GM12878 (cell line): ENCODE measurements around the gene VASH1. TPM values are rescaled to one million over a fixed set of nuclear protein-coding genes. Genes with fewer than 3 reads are reported as not detected.

ENCODE experiments used
- ATAC-seq: fragments of 200-7000 bp; cut with Tn5 transposase; 3 replicates; pipeline ENCODE4 v1.9.1; 2020; ENCODE audit warnings: mild to moderate bottlenecking, moderate library complexity
- BruUV-seq: library from RNA; stranded (reverse); fragments of 400-500 nt; replicated peaks from 2 replicates; lab custom pipeline; 2021; lab: Mats Ljungman, UMichigan
- CTCF ChIA-PET: fragments of 300-600 bp; sonication (Branson Sonifier 250); formaldehyde crosslinking; extraction: SDS; loops from one replicate; lab custom pipeline; 2021; ENCODE audit warnings: inconsistent platforms; lab: Yijun Ruan, JAX
- POLR2A ChIA-PET: fragments of 350-600 bp; formaldehyde crosslinking; extraction: SDS; loops from one replicate; lab custom pipeline; 2021; ENCODE audit warnings: inconsistent platforms; lab: Charles Lee
- RAD21 ChIA-PET: fragments of 300-600 bp; sonication (Branson Sonifier 250); formaldehyde crosslinking; loops from one replicate; lab custom pipeline; 2023; ENCODE audit warnings: antibody characterized with exemption; ENCODE audit not compliant: unreplicated experiment; lab: Charles Lee
- SMC1A ChIA-PET: fragments of 300-600 bp; sonication (Branson Sonifier 250); formaldehyde crosslinking; loops from one replicate; lab custom pipeline; 2023; ENCODE audit not compliant: unreplicated experiment, uncharacterized antibody; lab: Charles Lee
- DNase-seq: peaks from one replicate; pipeline ENCODE4 v3.0.0-alpha.2; 2011; ENCODE audit warnings: low read depth, low spot score
- FAIRE-seq: peaks from 3 replicates; lab custom pipeline; 2011; peaks lifted over from hg19 to GRCh38; lab: Jason Lieb, UNC
- H2AFZ ChIP-seq: 2 replicates; pipeline ENCODE4 v1.6.0; 2011; ENCODE audit warnings: low read depth, low read length, control low read depth; ENCODE audit not compliant: control insufficient read depth
- H3K27ac ChIP-seq: 2 replicates; pipeline ENCODE4 v1.5.1; 2011; ENCODE audit warnings: control low read depth; ENCODE audit not compliant: control insufficient read depth, insufficient read depth
- H3K27me3 ChIP-seq, 2 experiments: replicated peaks in 1 of 2; 2 replicates each; pipeline versions ENCODE4 v1.6.0 to v1.6.1; 2011; ENCODE audit warnings: low read length in 1 of 2; ENCODE audit not compliant: control insufficient read depth in 2 of 2, insufficient read depth in 2 of 2
- H3K36me3 ChIP-seq, 2 experiments: 2 replicates each; pipeline ENCODE4 v1.5.1; 2011; ENCODE audit warnings: low read length in 1 of 2; ENCODE audit not compliant: control insufficient read depth in 2 of 2, insufficient read depth in 2 of 2
- H3K4me1 ChIP-seq: 2 replicates; pipeline ENCODE4 v1.6.1; 2011; ENCODE audit warnings: mild to moderate bottlenecking, low read length, moderate library complexity, mixed read lengths; ENCODE audit not compliant: control insufficient read depth, insufficient read depth
- H3K4me2 ChIP-seq: 2 replicates; pipeline ENCODE4 v1.6.0; 2011; ENCODE audit warnings: control low read depth; ENCODE audit not compliant: control insufficient read depth, insufficient read depth
- H3K4me3 ChIP-seq: fragments of 200-600 bp; sonication (generic); 2 replicates; pipeline ENCODE4 v1.5.1; 2016
- H3K79me2 ChIP-seq: 2 replicates; pipeline ENCODE4 v1.6.0; 2011; ENCODE audit warnings: low read length; ENCODE audit not compliant: control insufficient read depth, insufficient read depth
- H3K9ac ChIP-seq: 2 replicates; pipeline ENCODE4 v1.8.0; 2011; ENCODE audit warnings: low read length, control low read depth, mixed read lengths; ENCODE audit not compliant: control insufficient read depth, insufficient read depth
- H3K9me3 ChIP-seq: replicated peaks from 3 replicates; pipeline ENCODE4 v1.5.1; 2011; ENCODE audit warnings: mild to moderate bottlenecking, low read length; ENCODE audit not compliant: control insufficient read depth, insufficient read depth
- H4K20me1 ChIP-seq: 2 replicates; pipeline ENCODE4 v1.6.0; 2011; ENCODE audit not compliant: control insufficient read depth, insufficient read depth
- ATF7 ChIP-seq: fragments of 450-650 bp; IDR thresholded peaks from 2 replicates; pipeline ENCODE4 v1.6.1; 2016; ENCODE audit warnings: low read depth, mild to moderate bottlenecking
- E2F8 ChIP-seq: fragments of 450-650 bp; IDR thresholded peaks from 2 replicates; pipeline ENCODE4 v1.6.1; 2018; ENCODE audit warnings: mild to moderate bottlenecking, low read depth, moderate library complexity; ENCODE audit not compliant: partially characterized antibody
- KAT2A ChIP-seq: conservative IDR thresholded peaks from 2 replicates; pipeline ENCODE4 v1.6.1; 2011; ENCODE audit warnings: low read depth, low read length; ENCODE audit not compliant: control insufficient read depth
- MEF2A ChIP-seq: IDR thresholded peaks from 2 replicates; pipeline ENCODE4 v1.6.1; 2011; ENCODE audit warnings: low read depth, mild to moderate bottlenecking, low read length, moderate library complexity; ENCODE audit not compliant: insufficient read depth
- RAD51 ChIP-seq: fragments of 450-650 bp; IDR thresholded peaks from 2 replicates; pipeline ENCODE4 v1.6.1; 2016; ENCODE audit warnings: moderate library complexity, mild to moderate bottlenecking, inconsistent platforms
- TBL1XR1 ChIP-seq: IDR thresholded peaks from 2 replicates; pipeline ENCODE4 v1.6.1; 2012; ENCODE audit warnings: low read depth, low read length, improper control_type of control experiment
- TCF3 ChIP-seq: IDR thresholded peaks from 2 replicates; pipeline ENCODE4 v1.6.1; 2012; ENCODE audit warnings: low read depth, mild to moderate bottlenecking, low read length, borderline replicate concordance; ENCODE audit not compliant: insufficient read depth
- ZBED1 ChIP-seq: IDR thresholded peaks from 2 replicates; pipeline ENCODE4 v1.6.1; 2016; ENCODE audit warnings: borderline replicate concordance
- ZBTB4 ChIP-seq: fragments of 450-650 bp; formaldehyde crosslinking; IDR thresholded peaks from 2 replicates; pipeline ENCODE4 v1.4.0; 2022; ENCODE audit warnings: mild to moderate bottlenecking, moderate library complexity
- WGBS: methylation state at CpG from one replicate; pipeline ENCODE4 v1.1.6; 2016; ENCODE audit warnings: low lambda C conversion rate; ENCODE audit not compliant: insufficient replicate concordance, insufficient coverage; ENCODE audit errors: missing lambda C conversion rate; 5-methylcytosine and 5-hydroxymethylcytosine counted together
- in situ Hi-C: fragments of 300-500 bp; cut with MboI; formaldehyde crosslinking; loops from 9 replicates; pipeline ENCODE4 v1.14.3; 2018; ENCODE audit warnings: mixed read lengths
- intact Hi-C: fragments of 100-400 bp; cut with micrococcal nuclease; formaldehyde crosslinking; loops from one replicate; pipeline ENCODE4 v1.14.2; 2022; ENCODE audit not compliant: unreplicated experiment
- polyA plus RNA-seq, 11 experiments: library from polyadenylated mRNA; depleted of rRNA in 4 of 11; unstranded in 6 of 11; stranded (reverse) in 5 of 11; fragments of >200 nt; fragmentation: Nextera tagmentation in 4 of 11; fragmentation: Illumina TruSeq in 1 of 11; extraction: Ambion mirVana in 4 of 11; extraction: Trizol in 1 of 11; gene quantifications; 1 replicate in 1 of 11; 2 replicates in 10 of 11; pipeline versions ENCODE4 v1.2.1 to v1.2.3, GENCODE V29; 2011 to 2016; ENCODE audit warnings: inconsistent platforms in 2 of 11, missing spikeins in 2 of 11, low read depth in 1 of 11
- total RNA-seq, 4 experiments: library from RNA; depleted of rRNA in 3 of 4; stranded (reverse); fragments of >200 nt in 3 of 4; fragmentation: Illumina TruSeq in 1 of 4; extraction: Trizol in 1 of 4; gene quantifications; 2 replicates each; pipeline versions ENCODE4 v1.2.1 to v1.2.3, GENCODE V29; 2013 to 2021
- TF ChIP-seq, protein P1 (sequence below): IDR thresholded peaks from 2 replicates; pipeline ENCODE4 v1.6.1; 2012; ENCODE audit warnings: mild to moderate bottlenecking, low read depth, low read length

VASH1 gene
- total and polyA plus RNA-seq, 10 of the 15 experiments (the other 5 are each of a cell fraction or from before 2014, with no cell fraction given), result 0.06 to 2.3 (median 0.53) TPM

GRCh38 chr14:76765461-76765931 is 4.2 kb downstream of the VASH1 start:
- H3K79me2 ChIP-seq, result no peaks in the 10 kb centered on the region
- no peaks in the 10 kb centered on the region for H4K20me1 ChIP-seq
- no TSS peak for BruUV-seq
- H3K9me3 ChIP-seq, result no peaks in the 10 kb centered on the region
- ATAC-seq, result no peak
- CTCF ChIA-PET, result interaction anchor here (3.6 kb wide), 1 partner anchor 19 kb away, joined by 13 read pairs; no protein-coding TSS in a partner anchor
- 46% methylated on average over 6 of the region's 6 CpGs for WGBS
- POLR2A ChIA-PET, result no interaction called here
- RAD21 ChIA-PET, result no interaction called here
- peaks cover 13% of the 10 kb centered on the region for H3K4me1 ChIP-seq
- H3K9ac ChIP-seq, result no peak overlapping the region
- intact Hi-C loops, result no loop called here
- H2AFZ ChIP-seq, result no peak overlapping the region
- TF ChIP-seq ATF7 (no peak), TCF3 (no peak), E2F8 (no peak), KAT2A (no peak), RAD51 (no peak), ZBTB4 (CRISPR knock-in tag) (no peak), TBL1XR1 (no peak), ZBED1 (no peak), MEF2A (no peak)
- TF ChIP-seq, protein P1, sequence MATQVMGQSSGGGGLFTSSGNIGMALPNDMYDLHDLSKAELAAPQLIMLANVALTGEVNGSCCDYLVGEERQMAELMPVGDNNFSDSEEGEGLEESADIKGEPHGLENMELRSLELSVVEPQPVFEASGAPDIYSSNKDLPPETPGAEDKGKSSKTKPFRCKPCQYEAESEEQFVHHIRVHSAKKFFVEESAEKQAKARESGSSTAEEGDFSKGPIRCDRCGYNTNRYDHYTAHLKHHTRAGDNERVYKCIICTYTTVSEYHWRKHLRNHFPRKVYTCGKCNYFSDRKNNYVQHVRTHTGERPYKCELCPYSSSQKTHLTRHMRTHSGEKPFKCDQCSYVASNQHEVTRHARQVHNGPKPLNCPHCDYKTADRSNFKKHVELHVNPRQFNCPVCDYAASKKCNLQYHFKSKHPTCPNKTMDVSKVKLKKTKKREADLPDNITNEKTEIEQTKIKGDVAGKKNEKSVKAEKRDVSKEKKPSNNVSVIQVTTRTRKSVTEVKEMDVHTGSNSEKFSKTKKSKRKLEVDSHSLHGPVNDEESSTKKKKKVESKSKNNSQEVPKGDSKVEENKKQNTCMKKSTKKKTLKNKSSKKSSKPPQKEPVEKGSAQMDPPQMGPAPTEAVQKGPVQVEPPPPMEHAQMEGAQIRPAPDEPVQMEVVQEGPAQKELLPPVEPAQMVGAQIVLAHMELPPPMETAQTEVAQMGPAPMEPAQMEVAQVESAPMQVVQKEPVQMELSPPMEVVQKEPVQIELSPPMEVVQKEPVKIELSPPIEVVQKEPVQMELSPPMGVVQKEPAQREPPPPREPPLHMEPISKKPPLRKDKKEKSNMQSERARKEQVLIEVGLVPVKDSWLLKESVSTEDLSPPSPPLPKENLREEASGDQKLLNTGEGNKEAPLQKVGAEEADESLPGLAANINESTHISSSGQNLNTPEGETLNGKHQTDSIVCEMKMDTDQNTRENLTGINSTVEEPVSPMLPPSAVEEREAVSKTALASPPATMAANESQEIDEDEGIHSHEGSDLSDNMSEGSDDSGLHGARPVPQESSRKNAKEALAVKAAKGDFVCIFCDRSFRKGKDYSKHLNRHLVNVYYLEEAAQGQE, result no peak
- no peak for DNase-seq
- SMC1A ChIA-PET, result interaction anchor here (0.6 to 1.4 kb wide), 4 partner anchors 42 to 305 kb away, joined by 3 to 4 read pairs (median 4); no protein-coding TSS in a partner anchor
- in situ Hi-C loops, result no loop called here
- H3K27ac ChIP-seq, result no peak overlapping the region
- H3K36me3 ChIP-seq, result no peaks in the 10 kb centered on the region
- H3K4me2 ChIP-seq, result no peak overlapping the region
- FAIRE-seq, result no peak
- H3K27me3 ChIP-seq, result peaks cover 2 to 7% of the 10 kb centered on the region in 2 experiments
- H3K4me3 ChIP-seq, result no peak overlapping the region
